Measurements from ENCODE around the gene EMILIN3.

GRCh38 chr20:41356951-41357350 is 9.7 kb downstream of the EMILIN3 start:
- TF ChIP-seq CTCF (IDR thresholded peaks at IDR 0.05): no peak
- no peak for TF ChIP-seq POLR2A (IDR thresholded peaks at IDR 0.05)
